Neural cell (in vitro differentiated cells): ENCODE measurements around the gene AKAP8L. TPM values are rescaled to one million over a fixed set of nuclear protein-coding genes. Genes with fewer than 3 reads are reported as not detected.
A peak's percentile ranks its signal among the peaks of the same experiment; 100 is the strongest.
"Not testable (repeated sequence)": the region's sequence is repeated elsewhere in the genome, so short reads cannot be mapped to it uniquely, and the experiment has no call there.

Experiments used
- H2AFZ ChIP-seq: fragments of 200-600, 300-800 bp; sonication (generic), shearing (Covaris generic); 2 replicates; pipeline ENCODE4 v1.6.0; 2014; ENCODE audit warnings: low read depth, mild to moderate bottlenecking, antibody characterized with exemption, low read length, moderate library complexity
- H3F3A ChIP-seq: fragments of 200-600 bp; shearing (Covaris generic); 2 replicates; pipeline ENCODE4 v1.6.1; 2016; ENCODE audit warnings: mild to moderate bottlenecking, moderate library complexity, mixed read lengths, antibody characterized with exemption, low read length; ENCODE audit not compliant: insufficient read depth, poor library complexity, severe bottlenecking
- H3K27ac ChIP-seq: fragments of 200-600, 300-800 bp; sonication (generic), shearing (Covaris generic); 2 replicates; pipeline ENCODE4 v1.5.1; 2014; ENCODE audit warnings: mild to moderate bottlenecking, low read length, moderate library complexity
- H3K27me3 ChIP-seq: fragments of 300-800, 200-600 bp; sonication (generic), shearing (Covaris generic); 2 replicates; pipeline ENCODE4 v1.6.0; 2014; ENCODE audit warnings: mild to moderate bottlenecking, low read depth, low read length, moderate library complexity; ENCODE audit not compliant: insufficient read depth
- H3K36me3 ChIP-seq: fragments of 300-800, 200-600 bp; sonication (generic), shearing (Covaris generic); 2 replicates; pipeline ENCODE4 v1.5.1; 2014; ENCODE audit warnings: mild to moderate bottlenecking, antibody characterized with exemption, low read length, moderate library complexity; ENCODE audit not compliant: insufficient read depth
- H3K4me2 ChIP-seq: fragments of 300-800, 200-600 bp; sonication (generic), shearing (Covaris generic); 2 replicates; pipeline ENCODE4 v1.6.0; 2014; ENCODE audit warnings: mild to moderate bottlenecking, low read length
- H3K4me3 ChIP-seq: fragments of 300-800, 200-600 bp; sonication (generic), shearing (Covaris generic); 2 replicates; pipeline ENCODE4 v1.5.1; 2014; ENCODE audit warnings: mild to moderate bottlenecking, low read length, moderate library complexity
- H3K79me2 ChIP-seq: fragments of 200-600 bp; shearing (Covaris generic); replicated peaks from 2 replicates; pipeline ENCODE4 v1.6.0; 2014; ENCODE audit warnings: mild to moderate bottlenecking, low read length, moderate library complexity; ENCODE audit not compliant: insufficient read depth
- H3K9ac ChIP-seq: fragments of 300-800, 200-600 bp; sonication (generic), shearing (Covaris generic); 2 replicates; pipeline ENCODE4 v1.6.1; 2016; ENCODE audit warnings: mild to moderate bottlenecking, low read length, mixed read lengths
- H3K9me2 ChIP-seq: fragments of 200-600 bp; shearing (Covaris generic); 2 replicates; pipeline ENCODE4 v1.6.1; 2016; ENCODE audit warnings: mild to moderate bottlenecking, low read length, mixed read lengths; ENCODE audit not compliant: insufficient read depth
- H3K9me3 ChIP-seq: fragments of 200-600, 300-800 bp; sonication (generic), shearing (Covaris generic); 2 replicates; pipeline ENCODE4 v1.6.1; 2016; ENCODE audit warnings: mild to moderate bottlenecking, mixed run types, low read length, moderate library complexity, mixed read lengths
- H4K20me1 ChIP-seq: fragments of 200-600 bp; shearing (Covaris generic); 2 replicates; pipeline ENCODE4 v1.6.1; 2016; ENCODE audit warnings: mild to moderate bottlenecking, mixed run types; ENCODE audit not compliant: insufficient read depth
- CTCF ChIP-seq: fragments of 450-650 bp; IDR thresholded peaks from 2 replicates; pipeline ENCODE4 v1.5.1; 2014; ENCODE audit warnings: antibody characterized with exemption, mild to moderate bottlenecking, moderate library complexity; ENCODE audit not compliant: poor library complexity, severe bottlenecking
- EP300 ChIP-seq: fragments of 450-650 bp; conservative IDR thresholded peaks from 2 replicates; pipeline ENCODE4 v1.6.1; 2014; ENCODE audit warnings: antibody characterized with exemption, mild to moderate bottlenecking, moderate library complexity; ENCODE audit not compliant: poor library complexity, severe bottlenecking
- EZH2 ChIP-seq: fragments of 200-600, 300-800 bp; shearing (Covaris generic), sonication (generic); IDR thresholded peaks from 2 replicates; pipeline ENCODE4 v1.6.1; 2014; ENCODE audit warnings: antibody characterized with exemption, low read length, borderline replicate concordance, mild to moderate bottlenecking; ENCODE audit not compliant: insufficient read depth, poor library complexity, severe bottlenecking
- MXI1 ChIP-seq: fragments of 450-650 bp; conservative IDR thresholded peaks from 2 replicates; pipeline ENCODE4 v1.6.1; 2014; ENCODE audit warnings: antibody characterized with exemption, mild to moderate bottlenecking; ENCODE audit not compliant: poor library complexity, severe bottlenecking
- POLR2AphosphoS5 ChIP-seq: IDR thresholded peaks from 2 replicates; pipeline ENCODE4 v1.6.1; 2012
- RAD21 ChIP-seq: fragments of 450-650 bp; conservative IDR thresholded peaks from 2 replicates; pipeline ENCODE4 v1.6.1; 2014; ENCODE audit warnings: antibody characterized with exemption, mild to moderate bottlenecking, moderate library complexity
- SMC3 ChIP-seq: fragments of 450-650 bp; conservative IDR thresholded peaks from 2 replicates; pipeline ENCODE4 v1.6.1; 2014; ENCODE audit warnings: antibody characterized with exemption, mild to moderate bottlenecking, moderate library complexity; ENCODE audit not compliant: poor library complexity
- TAF1 ChIP-seq: IDR thresholded peaks from 2 replicates; pipeline ENCODE4 v1.6.1; 2012; ENCODE audit warnings: low read depth
- polyA plus RNA-seq: library from polyadenylated mRNA; depleted of rRNA; stranded (reverse); fragments of >200 nt; gene quantifications from 2 replicates; pipeline ENCODE4 v1.2.3, GENCODE V29; 2014
- TF ChIP-seq, protein P1 (sequence below): IDR thresholded peaks from 2 replicates; pipeline ENCODE4 v1.6.1; 2012; ENCODE audit warnings: borderline replicate concordance

Gene AKAP8L
- polyA plus RNA-seq, 1 donor from 2014 or later: 281 TPM

- H3K4me2 ChIP-seq: no peak overlapping the region
- H3K27me3 ChIP-seq: no peaks in the 10 kb centered on the region
- H2AFZ ChIP-seq: no peak overlapping the region
- no peaks in the 10 kb centered on the region for H3F3A ChIP-seq
- H3K9me3 ChIP-seq: no peaks in the 10 kb centered on the region
- H3K9ac ChIP-seq: no peak overlapping the region
- peaks cover 28% of the 10 kb centered on the region for H4K20me1 ChIP-seq
- no peaks in the 10 kb centered on the region for H3K9me2 ChIP-seq
- no peak overlapping the region for H3K27ac ChIP-seq
- H3K36me3 ChIP-seq: peaks cover 5% of the 10 kb centered on the region
- peaks cover 86% of the 10 kb centered on the region for H3K79me2 ChIP-seq
- H3K4me3 ChIP-seq: peak overlapping the region; percentile 31
- TF ChIP-seq POLR2AphosphoS5 (no peak), CTCF (peak; percentile 20)
Observed at GRCh38 chr19:15412832-15413231, 6.0 kb downstream of the AKAP8L start.

DNA sequence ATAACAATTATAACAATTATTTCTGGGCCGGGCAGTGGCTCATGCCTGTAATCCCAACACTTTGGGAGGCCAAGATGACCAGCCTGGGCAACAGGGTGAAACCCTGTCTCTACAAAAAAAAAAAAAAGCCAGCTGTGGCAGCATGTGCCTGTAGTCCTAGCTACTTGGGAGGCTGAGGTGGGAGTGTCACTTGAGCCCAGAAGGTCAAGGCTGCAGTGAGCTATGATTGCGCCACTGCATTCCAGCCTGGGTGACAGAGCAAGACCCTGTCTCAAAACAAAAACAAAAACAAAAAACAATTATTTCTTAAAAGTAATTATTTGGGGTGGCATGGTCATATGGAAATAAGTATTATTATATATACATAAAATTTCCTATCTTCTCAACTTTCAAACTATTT is 7.4 kb downstream of the AKAP8L start:
- not testable (repeated sequence) for H3K27ac ChIP-seq

DNA sequence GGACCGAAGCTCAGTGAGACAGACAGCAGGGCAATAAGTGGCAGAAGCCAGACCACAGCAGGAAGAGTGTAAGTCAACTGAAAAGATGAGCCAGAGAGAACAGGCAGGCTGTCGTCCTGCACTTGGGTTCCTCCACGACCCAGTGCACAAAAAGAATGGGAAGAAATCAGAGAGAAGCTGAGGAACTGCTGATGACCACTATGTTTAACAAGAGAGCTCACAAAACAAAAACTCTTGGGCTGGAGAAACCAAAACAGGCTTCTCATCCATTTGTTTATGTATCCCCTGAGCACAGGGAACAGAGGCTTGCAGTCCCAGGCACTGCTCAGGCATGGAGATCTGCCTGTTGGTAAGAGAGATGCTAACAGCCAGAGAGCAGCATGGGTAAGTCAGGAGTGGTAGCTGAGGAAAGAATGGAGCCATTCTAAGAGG is 14.0 kb downstream of the AKAP8L start:
- Histone ChIP-seq H3K27ac (no peak overlapping the region), H4K20me1 (peaks cover 77% of the 10 kb centered on the region), H3K4me2 (no peak overlapping the region), H3K36me3 (no peaks in the 10 kb centered on the region), H3K79me2 (peaks cover 73% of the 10 kb centered on the region), H3K9ac (no peak overlapping the region), H2AFZ (no peak overlapping the region), H3K4me3 (no peak overlapping the region), H3K9me2 (no peaks in the 10 kb centered on the region), H3K27me3 (no peaks in the 10 kb centered on the region), H3F3A (no peaks in the 10 kb centered on the region), H3K9me3 (no peaks in the 10 kb centered on the region)
- no peak for TF ChIP-seq RAD21

More for the DNA sequence above, 7.4 kb downstream of the AKAP8L start:
- H3K36me3 ChIP-seq, H3K9me3 ChIP-seq, H3K9ac ChIP-seq, H3K27me3 ChIP-seq, H2AFZ ChIP-seq, H3K4me2 ChIP-seq, H3F3A ChIP-seq, H3K9me2 ChIP-seq, H3K4me3 ChIP-seq: not testable (repeated sequence)
- H3K79me2 ChIP-seq: peaks cover 86% of the 10 kb centered on the region
- H4K20me1 ChIP-seq: peaks cover 42% of the 10 kb centered on the region

- H3K27ac ChIP-seq: no peak overlapping the region
- H3K9me2 ChIP-seq: no peaks in the 10 kb centered on the region
- no peak overlapping the region for H3K9ac ChIP-seq
- no peaks in the 10 kb centered on the region for H3K9me3 ChIP-seq
- no peaks in the 10 kb centered on the region for H3K36me3 ChIP-seq
- H3K4me3 ChIP-seq: no peak overlapping the region
- peaks cover 78% of the 10 kb centered on the region for H4K20me1 ChIP-seq
- TF ChIP-seq EP300 (no peak), TAF1 (no peak), EZH2 (no peak), SMC3 (no peak), CTCF (no peak), RAD21 (no peak), POLR2AphosphoS5 (no peak), MXI1 (no peak)
- TF ChIP-seq, protein P1, sequence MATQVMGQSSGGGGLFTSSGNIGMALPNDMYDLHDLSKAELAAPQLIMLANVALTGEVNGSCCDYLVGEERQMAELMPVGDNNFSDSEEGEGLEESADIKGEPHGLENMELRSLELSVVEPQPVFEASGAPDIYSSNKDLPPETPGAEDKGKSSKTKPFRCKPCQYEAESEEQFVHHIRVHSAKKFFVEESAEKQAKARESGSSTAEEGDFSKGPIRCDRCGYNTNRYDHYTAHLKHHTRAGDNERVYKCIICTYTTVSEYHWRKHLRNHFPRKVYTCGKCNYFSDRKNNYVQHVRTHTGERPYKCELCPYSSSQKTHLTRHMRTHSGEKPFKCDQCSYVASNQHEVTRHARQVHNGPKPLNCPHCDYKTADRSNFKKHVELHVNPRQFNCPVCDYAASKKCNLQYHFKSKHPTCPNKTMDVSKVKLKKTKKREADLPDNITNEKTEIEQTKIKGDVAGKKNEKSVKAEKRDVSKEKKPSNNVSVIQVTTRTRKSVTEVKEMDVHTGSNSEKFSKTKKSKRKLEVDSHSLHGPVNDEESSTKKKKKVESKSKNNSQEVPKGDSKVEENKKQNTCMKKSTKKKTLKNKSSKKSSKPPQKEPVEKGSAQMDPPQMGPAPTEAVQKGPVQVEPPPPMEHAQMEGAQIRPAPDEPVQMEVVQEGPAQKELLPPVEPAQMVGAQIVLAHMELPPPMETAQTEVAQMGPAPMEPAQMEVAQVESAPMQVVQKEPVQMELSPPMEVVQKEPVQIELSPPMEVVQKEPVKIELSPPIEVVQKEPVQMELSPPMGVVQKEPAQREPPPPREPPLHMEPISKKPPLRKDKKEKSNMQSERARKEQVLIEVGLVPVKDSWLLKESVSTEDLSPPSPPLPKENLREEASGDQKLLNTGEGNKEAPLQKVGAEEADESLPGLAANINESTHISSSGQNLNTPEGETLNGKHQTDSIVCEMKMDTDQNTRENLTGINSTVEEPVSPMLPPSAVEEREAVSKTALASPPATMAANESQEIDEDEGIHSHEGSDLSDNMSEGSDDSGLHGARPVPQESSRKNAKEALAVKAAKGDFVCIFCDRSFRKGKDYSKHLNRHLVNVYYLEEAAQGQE: no peak
- no peak overlapping the region for H2AFZ ChIP-seq
- H3K27me3 ChIP-seq: no peaks in the 10 kb centered on the region
- H3K79me2 ChIP-seq: peaks cover 68% of the 10 kb centered on the region
- no peaks in the 10 kb centered on the region for H3F3A ChIP-seq
- no peak overlapping the region for H3K4me2 ChIP-seq
Observed at GRCh38 chr19:15404097-15404779, 14.6 kb downstream of the AKAP8L start.
